ENCODE data around the gene OXER1.
A peak's percentile ranks its signal among the peaks of the same experiment; 100 is the strongest.

The OXER1 gene, protein sequence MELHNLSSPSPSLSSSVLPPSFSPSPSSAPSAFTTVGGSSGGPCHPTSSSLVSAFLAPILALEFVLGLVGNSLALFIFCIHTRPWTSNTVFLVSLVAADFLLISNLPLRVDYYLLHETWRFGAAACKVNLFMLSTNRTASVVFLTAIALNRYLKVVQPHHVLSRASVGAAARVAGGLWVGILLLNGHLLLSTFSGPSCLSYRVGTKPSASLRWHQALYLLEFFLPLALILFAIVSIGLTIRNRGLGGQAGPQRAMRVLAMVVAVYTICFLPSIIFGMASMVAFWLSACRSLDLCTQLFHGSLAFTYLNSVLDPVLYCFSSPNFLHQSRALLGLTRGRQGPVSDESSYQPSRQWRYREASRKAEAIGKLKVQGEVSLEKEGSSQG
- 0.05 to 0.17 reads per million in 2 donors for total RNA-seq

DNA sequence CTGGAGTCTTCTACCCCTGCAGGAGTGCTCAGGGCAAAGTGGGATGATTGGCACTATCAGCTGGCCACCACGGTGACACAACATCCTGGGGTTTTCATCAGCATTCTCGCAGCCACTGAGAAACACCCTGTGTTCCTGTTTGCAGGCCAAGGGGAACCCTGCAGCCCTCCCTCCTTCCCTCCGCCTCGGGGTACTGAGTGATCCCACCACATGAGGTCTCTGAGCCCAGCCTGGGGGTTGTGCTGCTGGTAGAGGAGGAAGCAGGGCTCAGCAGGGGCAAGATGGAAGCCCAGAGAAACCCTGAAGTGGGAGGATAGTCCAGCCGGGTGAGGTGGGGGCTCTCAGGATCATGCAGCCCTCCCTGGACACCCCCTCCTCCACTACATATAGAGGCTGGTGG, at the start of gene OXER1:
TSS of gene OXER1 (minus strand) at position 40 of the 400 bp plus-strand sequence. CDS start 73 bp downstream, outside the sequence.
- DNase-seq: no peak

DNA sequence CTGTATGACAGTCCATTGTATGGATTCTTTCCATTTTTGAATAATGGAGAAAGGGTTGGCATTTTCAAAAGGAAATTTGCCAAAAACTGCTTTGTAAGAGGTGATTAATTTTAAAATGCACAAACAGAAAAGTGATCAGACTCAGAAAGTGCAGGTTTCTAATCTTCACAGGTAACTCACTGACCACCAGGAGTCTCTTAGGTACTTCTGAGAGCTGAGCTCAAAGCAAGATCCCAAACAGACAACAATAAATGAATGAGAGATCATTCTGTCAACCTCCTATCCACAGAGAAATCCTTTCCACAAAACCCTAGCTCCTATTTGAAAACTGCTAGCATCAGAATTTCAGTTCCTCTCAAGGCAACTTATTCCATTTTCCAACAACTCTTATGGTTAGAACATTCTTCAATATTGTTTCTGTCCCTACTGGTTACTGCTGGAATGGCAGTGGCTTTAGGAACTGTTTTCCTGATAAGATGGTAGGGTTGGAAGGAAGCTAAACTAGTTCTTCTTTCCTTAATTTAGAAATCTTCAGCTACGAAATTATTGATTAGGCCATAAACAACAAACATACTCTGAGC, 49.1 kb upstream of the OXER1 start:
- no peak for DNase-seq

DNA sequence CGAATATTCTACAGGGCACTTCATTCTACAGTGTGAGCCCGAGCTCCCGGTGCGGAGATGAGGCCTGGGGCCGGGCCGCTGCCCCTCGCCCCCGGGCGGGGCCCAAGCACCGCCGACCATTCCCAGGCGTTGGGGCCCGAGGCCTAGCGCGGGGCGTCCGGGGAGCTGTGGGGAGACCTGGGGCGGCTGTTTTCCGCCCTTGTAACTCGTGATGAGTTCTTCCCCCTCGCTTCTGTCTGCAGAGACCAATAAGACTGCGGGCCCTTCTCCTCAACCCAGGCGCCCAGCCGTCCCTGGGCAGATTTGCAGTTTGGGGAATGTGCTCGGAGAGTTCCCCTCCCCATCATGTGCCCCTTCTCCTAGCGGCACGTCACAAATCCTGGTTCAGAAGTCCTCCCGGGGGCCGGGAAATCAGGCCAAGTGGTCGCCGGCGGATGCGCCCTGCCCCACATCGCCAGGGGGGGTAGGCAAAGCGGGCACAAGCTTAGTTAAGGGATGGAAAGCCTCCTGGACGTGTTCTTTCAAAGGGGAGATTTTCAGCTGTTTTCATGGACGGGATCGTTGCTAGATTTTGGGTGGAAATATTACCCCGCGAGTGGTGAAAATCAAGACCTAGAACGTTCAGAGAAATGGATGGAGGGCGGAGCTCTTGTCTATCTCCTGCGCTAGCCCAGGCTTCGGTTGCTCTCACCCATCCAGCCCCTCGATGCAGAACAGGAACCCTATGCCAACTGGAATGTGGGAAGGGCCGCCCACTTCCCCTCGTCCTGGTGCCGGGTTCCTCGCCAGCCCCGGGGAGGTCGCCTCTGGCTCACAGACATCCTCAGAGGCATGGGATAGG, 47.3 kb upstream of the OXER1 start:
- DNase-seq: no peak

DNA sequence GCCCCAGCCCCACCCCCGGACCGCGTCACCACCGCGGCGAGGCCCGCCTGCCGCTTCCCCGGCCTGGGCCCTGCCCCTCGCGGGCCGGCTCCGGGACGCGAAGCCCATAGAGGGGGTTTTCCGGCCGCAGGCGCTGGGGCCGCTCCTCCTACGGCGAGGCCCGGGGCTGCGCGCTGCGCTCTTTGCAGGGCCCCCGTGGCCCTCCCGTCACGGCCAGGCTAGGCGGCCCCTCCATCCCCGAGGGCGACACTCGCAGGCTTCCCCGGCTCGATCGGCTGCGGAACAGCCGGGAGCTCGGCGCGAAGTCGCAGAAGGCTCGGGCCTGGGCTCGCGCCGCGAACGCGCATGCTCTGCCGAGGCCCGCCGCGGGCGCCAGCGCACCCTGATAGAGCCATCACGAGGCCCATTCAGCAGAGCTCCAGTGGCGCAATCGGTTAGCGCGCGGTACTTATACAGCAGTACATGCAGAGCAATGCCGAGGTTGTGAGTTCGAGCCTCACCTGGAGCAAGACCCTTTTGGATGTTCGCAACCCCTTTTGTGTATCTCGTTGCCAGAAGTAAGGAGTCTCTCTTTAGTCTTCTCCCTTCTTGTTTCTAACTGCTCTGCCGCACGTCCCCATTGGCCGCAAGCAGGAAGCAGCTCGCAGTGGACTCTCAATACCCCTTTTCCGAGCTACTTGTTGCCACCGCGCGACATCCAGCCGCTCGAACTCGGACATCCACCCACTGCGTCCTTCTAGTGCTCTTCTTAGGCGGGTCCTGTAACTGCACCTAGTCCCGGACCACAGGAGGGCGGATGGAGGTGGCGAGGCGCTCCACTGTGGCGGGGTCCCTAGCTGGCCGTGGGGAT, 46.4 kb upstream of the OXER1 start:
- DNase-seq: peak; percentile 92

DNA sequence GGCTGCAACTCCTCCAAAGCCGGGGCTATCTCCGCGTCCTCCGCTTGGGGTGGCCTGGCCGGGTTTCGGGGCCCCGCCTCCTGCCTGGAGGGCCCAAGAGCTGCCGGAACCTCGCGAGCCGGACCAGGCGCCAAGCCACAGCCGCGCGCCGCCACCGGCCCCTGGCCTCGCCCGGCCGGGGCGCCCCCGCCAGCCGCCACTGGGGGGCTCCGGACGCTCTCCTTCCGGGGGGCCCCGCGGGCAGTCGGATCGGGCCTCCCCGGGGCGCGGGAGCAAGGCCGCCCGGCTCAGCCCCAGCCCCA, 45.8 kb upstream of the OXER1 start:
- no peak for DNase-seq

DNA sequence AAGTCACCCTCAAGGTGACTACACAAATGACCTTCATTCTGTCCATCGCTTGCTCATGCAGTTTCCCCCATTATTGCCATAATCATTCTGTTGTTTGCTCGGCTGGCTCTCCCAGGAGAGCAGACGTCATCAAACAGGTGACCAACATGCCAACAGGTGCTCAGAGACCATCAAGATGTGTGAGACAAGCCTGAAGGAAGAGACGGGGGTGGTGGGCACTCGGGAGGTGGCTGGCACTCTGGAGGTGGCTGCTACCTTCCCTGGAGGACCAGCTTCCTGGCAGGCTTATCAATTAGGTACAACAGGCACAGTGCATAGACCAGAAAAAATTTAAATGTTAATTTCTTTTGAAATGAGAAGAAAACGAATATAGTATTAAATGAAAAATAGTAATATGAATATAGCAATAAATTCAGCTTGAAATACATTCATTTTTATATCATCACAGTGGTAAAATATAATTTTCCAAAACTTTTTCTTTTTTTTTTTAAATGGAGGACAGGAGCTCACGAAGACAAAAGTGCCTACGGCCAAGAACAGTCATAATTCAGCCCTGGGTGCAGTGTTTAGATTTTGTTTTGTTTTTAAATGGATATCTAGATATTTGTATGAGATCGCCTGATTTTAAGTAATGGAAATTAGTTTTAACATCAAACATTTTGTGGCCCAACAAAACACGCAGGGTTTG, 45.3 kb upstream of the OXER1 start:
- no peak for DNase-seq

DNA sequence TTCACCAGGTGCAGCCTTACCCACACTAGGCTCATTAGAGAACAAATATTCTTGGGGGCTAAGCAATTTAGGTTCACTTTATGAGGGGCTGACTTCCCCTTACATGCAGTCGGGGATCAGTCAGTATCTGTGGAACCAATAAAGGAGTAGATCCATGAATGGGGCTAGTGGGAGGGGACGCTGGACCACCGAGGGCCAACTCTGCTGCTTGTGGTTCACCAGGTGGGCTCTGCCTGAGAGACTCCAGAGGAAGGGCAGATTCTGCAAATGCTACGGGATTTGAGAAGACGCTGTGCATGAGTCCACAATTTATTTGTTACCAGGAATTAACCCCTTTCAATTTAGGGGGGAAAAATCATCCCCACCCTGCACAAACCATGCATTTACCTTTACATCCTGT, 44.4 kb upstream of the OXER1 start:
- DNase-seq: no peak

DNA sequence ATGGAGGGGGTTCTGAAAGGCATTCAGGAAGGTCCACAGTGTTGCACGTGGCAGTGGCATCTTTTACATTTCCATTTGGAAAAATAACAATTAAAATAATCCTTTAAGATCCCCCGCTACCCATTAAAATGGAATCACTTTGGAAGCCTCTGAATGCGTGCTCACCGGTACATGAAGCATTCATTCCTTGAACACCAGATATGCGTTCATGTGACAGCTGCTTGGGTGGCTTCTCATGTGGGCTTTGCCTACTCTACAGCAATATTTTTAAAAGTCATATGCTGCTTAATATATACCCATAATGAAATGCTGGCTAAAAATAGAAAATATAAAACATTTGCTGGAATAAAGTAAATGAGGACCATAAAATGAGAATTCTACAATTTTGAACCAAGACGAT, 42.9 kb upstream of the OXER1 start:
- DNase-seq: no peak

DNA sequence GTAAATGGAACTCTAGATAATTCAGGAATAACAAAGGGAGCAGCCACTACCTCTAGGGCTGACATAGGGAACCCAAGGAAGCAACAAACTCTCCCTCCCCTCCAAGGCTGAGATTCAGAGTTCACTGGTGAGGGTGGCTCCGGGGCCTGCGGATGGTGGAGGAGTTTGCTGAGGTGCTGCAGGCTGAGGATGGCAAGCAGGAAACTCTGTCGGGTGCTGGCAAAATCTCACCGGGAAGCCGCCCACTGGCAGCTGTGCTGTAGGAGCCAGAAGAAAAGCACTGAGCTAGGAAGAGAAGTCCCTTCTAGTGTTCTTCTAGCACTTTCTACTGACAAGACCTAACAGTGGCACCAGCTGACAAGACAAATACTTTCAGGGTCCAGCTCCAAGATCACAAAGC, 41.0 kb upstream of the OXER1 start:
- DNase-seq: no peak

DNA sequence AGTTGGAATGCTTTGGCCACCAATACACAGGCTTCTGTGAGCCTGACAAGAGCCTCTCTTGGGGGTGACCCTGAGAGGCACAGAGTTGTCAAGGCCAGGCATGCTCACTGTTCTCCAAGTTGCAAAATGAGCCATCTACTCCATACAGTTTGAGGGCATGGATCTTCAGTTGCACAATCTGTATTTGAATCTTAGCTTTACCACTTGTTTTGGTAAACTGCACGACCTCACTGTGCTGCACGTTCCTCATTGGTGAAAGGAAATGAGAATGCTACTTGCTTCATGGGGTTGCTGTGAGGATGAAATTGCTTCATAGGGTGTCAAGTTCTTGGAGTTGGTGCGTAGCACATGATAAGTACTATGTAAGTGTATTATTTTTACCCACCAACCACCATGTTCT, 40.4 kb upstream of the OXER1 start:
- no peak for DNase-seq

DNA sequence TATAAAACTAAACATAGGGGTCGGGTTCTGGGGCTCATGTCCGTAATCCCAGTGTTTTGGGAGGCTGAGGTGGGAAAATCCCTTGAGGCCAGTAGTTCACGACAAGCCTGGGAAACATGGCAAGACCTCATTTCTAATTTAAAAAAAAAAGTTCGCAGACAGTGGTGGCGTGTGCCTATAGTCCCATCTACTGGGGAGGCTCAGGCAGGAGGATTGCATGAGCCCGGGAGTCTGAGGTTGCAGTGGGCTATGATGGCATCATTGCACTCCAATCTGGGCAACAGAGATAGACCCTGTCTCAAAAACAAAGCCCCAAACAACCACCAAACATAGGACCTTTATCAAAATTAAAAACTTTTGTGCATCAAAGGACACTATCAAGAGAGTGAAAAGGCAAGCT, 38.2 kb upstream of the OXER1 start:
- DNase-seq: no peak

DNA sequence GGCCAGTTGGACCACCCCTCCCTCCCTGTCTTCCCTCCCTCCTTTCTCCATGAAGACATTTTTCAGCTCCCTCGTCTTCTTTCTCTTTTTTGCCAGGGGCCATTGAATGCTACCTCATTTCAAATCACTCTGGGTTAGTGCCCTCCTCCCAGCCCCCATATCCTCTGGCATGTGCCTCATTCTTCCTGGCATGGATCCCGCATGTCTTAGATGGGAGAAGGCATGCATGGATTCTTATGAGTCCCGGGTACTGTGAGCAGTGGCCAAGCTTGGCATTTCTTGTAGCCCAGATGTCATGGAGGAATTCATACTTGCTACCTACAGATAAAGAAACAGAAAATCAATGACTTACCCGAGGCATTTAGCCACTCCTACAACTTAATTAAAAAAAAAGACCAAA, 37.4 kb upstream of the OXER1 start:
- no peak for DNase-seq

DNA sequence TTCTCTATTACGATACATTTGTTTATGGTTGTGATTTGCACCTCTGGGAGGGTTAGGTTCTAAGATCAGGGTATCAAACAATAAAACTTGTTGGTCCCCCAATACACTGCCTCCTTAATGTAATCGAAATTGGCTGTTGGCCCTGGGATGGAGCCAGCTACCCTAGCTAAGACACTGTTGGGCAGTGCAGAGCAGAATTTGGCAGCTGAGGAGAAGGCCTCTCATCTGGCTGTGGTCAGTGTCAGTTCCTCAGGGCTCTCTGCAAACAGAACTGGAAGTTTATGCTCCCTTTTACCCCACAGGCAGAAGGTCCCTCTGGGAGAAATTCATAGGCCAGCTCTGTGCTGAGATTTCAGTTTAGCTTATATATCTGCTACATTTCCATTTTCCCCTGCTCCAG, 37.0 kb upstream of the OXER1 start:
- DNase-seq: no peak

DNA sequence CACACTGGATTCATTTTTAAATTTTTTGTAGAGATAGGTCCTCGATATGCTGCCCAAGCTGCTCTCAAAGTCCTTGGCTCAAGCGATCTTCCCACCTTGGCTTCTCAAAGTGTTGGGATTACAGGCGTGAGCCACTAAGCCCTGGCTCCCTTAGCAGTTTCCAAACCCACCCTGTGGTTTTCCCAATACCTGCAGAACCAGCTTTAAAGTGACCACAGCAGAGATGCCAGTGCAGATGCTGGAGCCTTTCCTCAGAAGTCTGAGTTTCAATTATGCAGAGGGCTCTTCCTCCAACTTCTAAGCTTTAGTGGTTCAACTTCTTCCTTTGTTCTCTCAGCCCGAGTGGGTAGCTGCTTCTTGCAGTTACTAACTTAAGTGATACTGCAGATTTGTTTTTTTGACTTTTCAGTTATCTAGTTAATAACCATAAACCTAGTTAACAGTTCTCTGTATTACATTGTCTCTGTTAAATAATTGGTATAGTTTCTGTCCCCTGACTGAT, 36.6 kb upstream of the OXER1 start:
- no peak for DNase-seq

DNA sequence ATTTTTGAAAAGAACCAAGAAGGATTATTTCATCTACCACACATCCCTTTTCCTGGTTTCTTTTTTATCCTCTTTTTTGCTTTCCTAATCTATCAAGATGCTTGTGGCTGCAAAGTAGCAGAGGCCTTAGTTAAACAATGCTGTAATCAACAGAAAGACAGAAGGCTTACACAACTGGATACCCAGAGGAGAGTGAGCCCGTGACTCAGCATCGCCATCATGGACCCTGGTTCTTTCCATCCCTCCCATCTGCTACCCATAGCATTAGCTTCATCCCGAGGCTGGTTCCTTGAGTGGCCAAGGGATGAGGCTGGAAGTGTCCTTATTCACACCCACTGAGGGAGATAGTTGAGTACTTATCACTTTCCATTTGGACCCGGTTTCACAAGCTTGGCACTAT, 35.9 kb upstream of the OXER1 start:
- DNase-seq: no peak

DNA sequence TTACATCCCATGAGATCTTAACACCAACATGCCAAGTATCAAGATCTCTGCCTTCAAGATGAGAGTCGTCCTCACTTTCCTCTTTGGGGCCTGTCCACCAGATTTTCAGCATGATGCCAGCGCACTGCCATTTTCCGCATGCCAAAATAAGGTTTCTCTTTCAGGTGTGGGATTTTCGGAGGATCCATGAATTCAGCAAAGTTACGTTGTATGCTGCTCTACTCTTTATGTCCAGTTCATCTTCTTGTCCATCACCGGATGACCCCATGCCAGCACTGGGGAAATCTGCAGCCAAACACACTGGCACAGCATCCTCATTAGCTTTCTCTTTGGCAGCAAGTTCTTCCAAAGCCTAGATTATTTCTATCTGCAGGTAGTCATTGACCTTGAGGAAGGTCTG, 33.3 kb upstream of the OXER1 start:
- DNase-seq: no peak

DNA sequence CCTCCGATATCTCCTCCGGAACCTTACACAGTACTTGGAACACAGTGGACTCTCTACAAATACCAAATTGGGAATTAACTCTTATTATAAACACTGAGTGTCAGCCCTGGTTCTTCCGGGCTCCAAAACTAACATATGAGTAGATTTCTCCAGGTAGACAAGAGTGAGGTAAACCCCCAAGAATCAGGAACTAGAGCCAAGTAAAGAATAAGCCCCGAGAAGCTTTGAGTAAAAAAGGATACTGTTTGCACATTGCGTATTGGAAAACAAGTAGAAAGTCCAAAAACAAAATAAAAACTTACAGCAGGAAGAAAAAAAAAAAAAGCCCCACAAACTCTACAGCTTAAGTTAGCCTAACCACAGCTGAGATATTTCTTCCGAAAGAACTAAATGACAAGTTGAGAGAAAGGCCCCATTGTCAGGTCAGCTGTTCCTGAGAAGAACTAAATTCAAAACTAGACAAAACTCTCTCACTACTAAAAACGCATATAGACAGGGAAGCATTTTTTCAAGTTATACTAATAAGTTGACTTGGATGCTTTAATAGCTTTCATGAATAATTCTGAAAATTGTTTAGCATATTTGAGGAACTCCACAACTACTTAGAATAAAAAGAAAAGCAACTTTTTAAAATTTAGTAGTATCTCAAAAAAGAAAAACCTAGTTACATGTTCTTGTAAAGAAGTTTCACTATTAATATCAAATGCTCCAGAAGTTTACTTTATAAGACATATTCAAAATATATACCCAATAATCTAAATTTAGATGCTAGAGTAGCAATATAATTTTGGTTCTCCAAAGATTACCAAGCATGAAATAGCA, 32.7 kb upstream of the OXER1 start:
- no peak for DNase-seq

DNA sequence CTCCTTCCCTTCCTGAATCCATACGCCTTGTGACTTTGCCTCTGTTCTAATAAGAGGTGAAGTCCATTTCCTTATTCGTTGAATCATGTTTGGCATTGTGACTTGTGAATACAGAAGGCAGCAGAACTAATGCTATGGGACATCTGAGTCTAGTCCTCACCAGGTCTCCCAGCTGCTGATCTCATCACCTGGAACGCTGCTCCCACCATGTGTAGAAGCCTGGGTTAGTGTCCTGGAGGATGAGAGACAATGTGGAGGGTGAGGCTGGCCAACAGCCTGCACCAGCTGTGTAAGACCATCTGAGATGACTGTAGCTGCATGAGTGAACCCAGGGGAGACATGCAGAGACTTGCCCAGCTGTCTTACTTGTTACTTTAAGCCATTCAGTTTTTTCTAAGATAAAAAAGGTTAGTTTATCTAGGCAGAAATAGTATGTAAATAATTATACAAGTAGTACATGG, 31.9 kb upstream of the OXER1 start:
- DNase-seq: no peak

DNA sequence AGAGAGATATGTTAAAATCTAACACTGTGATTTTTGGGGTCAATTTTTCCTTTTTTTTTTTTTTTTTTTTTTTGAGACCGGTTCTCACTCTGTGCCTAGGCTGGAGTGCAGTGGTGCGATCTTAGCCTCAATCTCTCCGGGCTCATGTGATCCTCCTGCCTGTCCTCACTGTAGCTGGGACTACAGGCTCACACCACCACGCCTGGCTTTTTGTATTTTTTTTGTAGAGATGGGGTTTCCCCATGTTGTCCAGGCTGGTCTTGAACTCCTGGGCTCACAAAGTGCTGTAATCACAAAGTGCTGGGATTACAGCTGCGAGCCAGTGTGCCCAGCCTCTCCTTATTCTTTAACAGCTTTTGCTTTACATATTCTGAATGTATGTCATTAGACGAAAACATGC, 31.3 kb upstream of the OXER1 start:
- DNase-seq: no peak

DNA sequence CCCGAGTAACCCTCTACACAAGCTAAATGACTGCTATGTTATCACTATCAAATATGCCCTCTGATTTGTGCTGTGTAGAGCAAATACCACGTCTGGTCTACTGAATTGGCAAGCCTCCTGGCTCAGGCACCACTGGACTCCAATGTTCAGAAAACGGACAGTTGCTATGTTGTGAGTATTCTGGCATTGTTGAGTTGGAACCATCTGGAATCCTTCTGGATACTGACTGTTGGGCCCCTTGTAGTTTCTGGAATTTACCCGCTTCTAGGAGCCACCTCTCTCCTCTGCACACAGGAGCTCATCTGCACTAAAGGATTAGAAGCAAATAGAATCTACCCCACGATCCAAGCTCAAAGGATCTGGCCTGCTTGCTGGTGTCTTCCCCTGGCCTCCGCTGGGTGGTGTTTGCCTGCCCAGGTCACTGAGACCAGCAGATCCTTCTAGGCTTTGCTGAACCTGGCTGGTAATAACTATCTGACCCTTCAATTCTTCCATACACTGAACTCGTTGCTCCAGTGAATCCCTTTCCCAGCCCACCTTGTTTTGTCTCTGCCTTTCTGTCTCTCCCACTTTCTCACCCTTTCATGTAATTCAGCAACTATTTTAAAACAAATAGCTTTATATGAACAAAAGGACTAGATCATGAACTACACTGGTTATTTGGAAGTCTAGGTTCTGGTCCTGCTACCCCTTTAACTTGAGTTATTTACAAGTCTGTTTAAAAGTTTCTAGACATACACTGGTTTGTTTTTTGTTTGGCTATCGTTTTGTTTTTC, 30.5 kb upstream of the OXER1 start:
- no peak for DNase-seq

All from activated gamma-delta T cell (primary cell).